WTC11 (cell line): Measurements from ENCODE around the gene ZNF41. TPM values are rescaled to one million over a fixed set of nuclear protein-coding genes. Genes with fewer than 3 reads are reported as not detected.

Experiments used
- ATAC-seq: fragments of 200-7000 bp; cut with Tn5 transposase; 2 replicates; pipeline ENCODE4 v1.10.0; 2021; ENCODE audit warnings: mild to moderate bottlenecking, moderate library complexity
- CTCF ChIA-PET: fragments of 300-600 bp; sonication (Branson Sonifier 250); formaldehyde crosslinking; loops from one replicate; lab custom pipeline; 2021; ENCODE audit warnings: antibody characterized with exemption; lab: Charles Lee
- POLR2A ChIA-PET: fragments of 350-600 bp; sonication (Branson Sonifier 250); formaldehyde crosslinking; loops from one replicate; lab custom pipeline; 2021; ENCODE audit warnings: antibody characterized with exemption; lab: Charles Lee
- DNase-seq: peaks from one replicate; pipeline ENCODE4 v3.0.0; 2021; ENCODE audit warnings: low spot score
- H3K27ac Mint-ChIP-seq: 2 replicates; pipeline ENCODE4 v1.8.0; 2021; ENCODE audit warnings: mixed read lengths
- H3K27me3 Mint-ChIP-seq: 2 replicates; pipeline ENCODE4 v1.8.0; 2021; ENCODE audit warnings: low read depth, mild to moderate bottlenecking, moderate library complexity, mixed read lengths
- H3K36me3 Mint-ChIP-seq: 2 replicates; pipeline ENCODE4 v1.8.0; 2021; ENCODE audit warnings: mixed read lengths
- H3K4me1 Mint-ChIP-seq: 2 replicates; pipeline ENCODE4 v1.8.0; 2022; ENCODE audit warnings: mixed read lengths
- H3K4me3 Mint-ChIP-seq: 2 replicates; pipeline ENCODE4 v1.8.0; 2021; ENCODE audit warnings: mild to moderate bottlenecking, moderate library complexity, mixed read lengths
- H3K9me3 Mint-ChIP-seq: 2 replicates; pipeline ENCODE4 v1.8.0; 2021; ENCODE audit warnings: mixed read lengths
- AR ChIP-seq: fragments of 250-450 bp; sonication (Bioruptor Pico); IDR thresholded peaks from 2 replicates; pipeline ENCODE4 v1.9.0; 2021; ENCODE audit warnings: mild to moderate bottlenecking
- ATF3 ChIP-seq: sonication (generic); formaldehyde crosslinking; conservative IDR thresholded peaks from 2 replicates; pipeline ENCODE4 v1.8.1; 2022; ENCODE audit warnings: mild to moderate bottlenecking, missing genetic modification reagents
- CREM ChIP-seq: sonication (generic); formaldehyde crosslinking; IDR thresholded peaks from 2 replicates; pipeline ENCODE4 v1.8.1; 2022; ENCODE audit warnings: mild to moderate bottlenecking, missing genetic modification reagents, moderate library complexity
- ELF4 ChIP-seq: sonication (generic); formaldehyde crosslinking; IDR thresholded peaks from 2 replicates; pipeline ENCODE4 v1.8.1; 2022; ENCODE audit warnings: low read depth, mild to moderate bottlenecking, moderate library complexity, missing genetic modification reagents
- GABPB1 ChIP-seq: sonication (generic); formaldehyde crosslinking; IDR thresholded peaks from 2 replicates; pipeline ENCODE4 v1.8.1; 2023; ENCODE audit warnings: mild to moderate bottlenecking, missing genetic modification reagents
- HMGA2 ChIP-seq: fragments of 250-450 bp; sonication (Bioruptor Pico); IDR thresholded peaks from 2 replicates; pipeline ENCODE4 v1.4.0; 2021; ENCODE audit warnings: mild to moderate bottlenecking, moderate library complexity
- MXD4 ChIP-seq: fragments of 250-450 bp; sonication (Bioruptor Pico); IDR thresholded peaks from 2 replicates; pipeline ENCODE4 v1.8.0; 2021; ENCODE audit warnings: mild to moderate bottlenecking, moderate library complexity, borderline replicate concordance
- MYBL2 ChIP-seq: sonication (generic); formaldehyde crosslinking; IDR thresholded peaks from 2 replicates; pipeline ENCODE4 v1.8.1; 2023; ENCODE audit warnings: mild to moderate bottlenecking, moderate library complexity, missing genetic modification reagents
- NFE2L1 ChIP-seq: sonication (generic); formaldehyde crosslinking; IDR thresholded peaks from 2 replicates; pipeline ENCODE4 v1.8.1; 2023; ENCODE audit warnings: missing genetic modification reagents
- OVOL2 ChIP-seq: fragments of 250-450 bp; sonication (Bioruptor Pico); IDR thresholded peaks from 2 replicates; pipeline ENCODE4 v1.9.0; 2021; ENCODE audit warnings: mild to moderate bottlenecking, borderline replicate concordance
- RELA ChIP-seq: sonication (generic); formaldehyde crosslinking; IDR thresholded peaks from 2 replicates; pipeline ENCODE4 v1.8.1; 2022; ENCODE audit warnings: missing genetic modification reagents, mild to moderate bottlenecking, borderline replicate concordance
- ZNF138 ChIP-seq: sonication (generic); formaldehyde crosslinking; conservative IDR thresholded peaks from 2 replicates; pipeline ENCODE4 v1.8.1; 2022; ENCODE audit warnings: mild to moderate bottlenecking, moderate library complexity, missing genetic modification reagents
- ZNF219 ChIP-seq: sonication (generic); formaldehyde crosslinking; IDR thresholded peaks from 2 replicates; pipeline ENCODE4 v1.8.0; 2023; ENCODE audit warnings: missing genetic modification reagents, mild to moderate bottlenecking, borderline replicate concordance
- ZNF232 ChIP-seq: sonication (generic); formaldehyde crosslinking; IDR thresholded peaks from 2 replicates; pipeline ENCODE4 v1.8.0; 2022; ENCODE audit warnings: mild to moderate bottlenecking, missing genetic modification reagents
- ZNF317 ChIP-seq: sonication (generic); formaldehyde crosslinking; IDR thresholded peaks from 2 replicates; pipeline ENCODE4 v1.8.1; 2023; ENCODE audit warnings: low read depth, mild to moderate bottlenecking, moderate library complexity, missing genetic modification reagents, borderline replicate concordance
- total RNA-seq: library from RNA; stranded (reverse); gene quantifications from 3 replicates; pipeline ENCODE4 v1.2.3, GENCODE V29; 2021
- TF ChIP-seq, protein P1 (sequence below): sonication (generic); formaldehyde crosslinking; IDR thresholded peaks from 2 replicates; pipeline ENCODE4 v1.8.0; 2022; ENCODE audit warnings: mild to moderate bottlenecking, missing genetic modification reagents
- TF ChIP-seq, protein P2 (sequence below): sonication (generic); formaldehyde crosslinking; IDR thresholded peaks from 2 replicates; pipeline ENCODE4 v1.8.1; 2023; ENCODE audit warnings: mild to moderate bottlenecking, missing genetic modification reagents, borderline replicate concordance
- TF ChIP-seq, protein P3 (sequence below): fragments of 250-450 bp; sonication (Bioruptor Pico); IDR thresholded peaks from 2 replicates; pipeline ENCODE4 v1.9.0; 2021; ENCODE audit warnings: mild to moderate bottlenecking, borderline replicate concordance
- TF ChIP-seq, protein P4 (sequence below): sonication (generic); formaldehyde crosslinking; IDR thresholded peaks from 2 replicates; pipeline ENCODE4 v1.8.1; 2023; ENCODE audit warnings: mild to moderate bottlenecking, missing genetic modification reagents
- TF ChIP-seq, protein P5 (sequence below): sonication (generic); formaldehyde crosslinking; IDR thresholded peaks from 2 replicates; pipeline ENCODE4 v1.8.0; 2022; ENCODE audit warnings: mild to moderate bottlenecking, missing genetic modification reagents

ZNF41 gene
- total RNA-seq, 1 experiment from 2014 or later = 4.9 TPM

GRCh38 chrX:47500554-47500953, 17.5 kb upstream of the ZNF41 start:
- DNase-seq = no peak
- no peak for TF ChIP-seq NFE2L1 (CRISPR knock-in tag)
- no peak for TF ChIP-seq HMGA2 (CRISPR knock-in tag)
- no peak for TF ChIP-seq MYBL2 (CRISPR knock-in tag)
- TF ChIP-seq GABPB1 = no peak
- no peak for TF ChIP-seq OVOL2
- TF ChIP-seq, protein P1, sequence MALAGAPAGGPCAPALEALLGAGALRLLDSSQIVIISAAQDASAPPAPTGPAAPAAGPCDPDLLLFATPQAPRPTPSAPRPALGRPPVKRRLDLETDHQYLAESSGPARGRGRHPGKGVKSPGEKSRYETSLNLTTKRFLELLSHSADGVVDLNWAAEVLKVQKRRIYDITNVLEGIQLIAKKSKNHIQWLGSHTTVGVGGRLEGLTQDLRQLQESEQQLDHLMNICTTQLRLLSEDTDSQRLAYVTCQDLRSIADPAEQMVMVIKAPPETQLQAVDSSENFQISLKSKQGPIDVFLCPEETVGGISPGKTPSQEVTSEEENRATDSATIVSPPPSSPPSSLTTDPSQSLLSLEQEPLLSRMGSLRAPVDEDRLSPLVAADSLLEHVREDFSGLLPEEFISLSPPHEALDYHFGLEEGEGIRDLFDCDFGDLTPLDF (CRISPR knock-in tag) = no peak
- TF ChIP-seq, protein P2, sequence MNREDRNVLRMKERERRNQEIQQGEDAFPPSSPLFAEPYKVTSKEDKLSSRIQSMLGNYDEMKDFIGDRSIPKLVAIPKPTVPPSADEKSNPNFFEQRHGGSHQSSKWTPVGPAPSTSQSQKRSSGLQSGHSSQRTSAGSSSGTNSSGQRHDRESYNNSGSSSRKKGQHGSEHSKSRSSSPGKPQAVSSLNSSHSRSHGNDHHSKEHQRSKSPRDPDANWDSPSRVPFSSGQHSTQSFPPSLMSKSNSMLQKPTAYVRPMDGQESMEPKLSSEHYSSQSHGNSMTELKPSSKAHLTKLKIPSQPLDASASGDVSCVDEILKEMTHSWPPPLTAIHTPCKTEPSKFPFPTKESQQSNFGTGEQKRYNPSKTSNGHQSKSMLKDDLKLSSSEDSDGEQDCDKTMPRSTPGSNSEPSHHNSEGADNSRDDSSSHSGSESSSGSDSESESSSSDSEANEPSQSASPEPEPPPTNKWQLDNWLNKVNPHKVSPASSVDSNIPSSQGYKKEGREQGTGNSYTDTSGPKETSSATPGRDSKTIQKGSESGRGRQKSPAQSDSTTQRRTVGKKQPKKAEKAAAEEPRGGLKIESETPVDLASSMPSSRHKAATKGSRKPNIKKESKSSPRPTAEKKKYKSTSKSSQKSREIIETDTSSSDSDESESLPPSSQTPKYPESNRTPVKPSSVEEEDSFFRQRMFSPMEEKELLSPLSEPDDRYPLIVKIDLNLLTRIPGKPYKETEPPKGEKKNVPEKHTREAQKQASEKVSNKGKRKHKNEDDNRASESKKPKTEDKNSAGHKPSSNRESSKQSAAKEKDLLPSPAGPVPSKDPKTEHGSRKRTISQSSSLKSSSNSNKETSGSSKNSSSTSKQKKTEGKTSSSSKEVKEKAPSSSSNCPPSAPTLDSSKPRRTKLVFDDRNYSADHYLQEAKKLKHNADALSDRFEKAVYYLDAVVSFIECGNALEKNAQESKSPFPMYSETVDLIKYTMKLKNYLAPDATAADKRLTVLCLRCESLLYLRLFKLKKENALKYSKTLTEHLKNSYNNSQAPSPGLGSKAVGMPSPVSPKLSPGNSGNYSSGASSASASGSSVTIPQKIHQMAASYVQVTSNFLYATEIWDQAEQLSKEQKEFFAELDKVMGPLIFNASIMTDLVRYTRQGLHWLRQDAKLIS (CRISPR knock-in tag) = no peak
- TF ChIP-seq, protein P3, sequence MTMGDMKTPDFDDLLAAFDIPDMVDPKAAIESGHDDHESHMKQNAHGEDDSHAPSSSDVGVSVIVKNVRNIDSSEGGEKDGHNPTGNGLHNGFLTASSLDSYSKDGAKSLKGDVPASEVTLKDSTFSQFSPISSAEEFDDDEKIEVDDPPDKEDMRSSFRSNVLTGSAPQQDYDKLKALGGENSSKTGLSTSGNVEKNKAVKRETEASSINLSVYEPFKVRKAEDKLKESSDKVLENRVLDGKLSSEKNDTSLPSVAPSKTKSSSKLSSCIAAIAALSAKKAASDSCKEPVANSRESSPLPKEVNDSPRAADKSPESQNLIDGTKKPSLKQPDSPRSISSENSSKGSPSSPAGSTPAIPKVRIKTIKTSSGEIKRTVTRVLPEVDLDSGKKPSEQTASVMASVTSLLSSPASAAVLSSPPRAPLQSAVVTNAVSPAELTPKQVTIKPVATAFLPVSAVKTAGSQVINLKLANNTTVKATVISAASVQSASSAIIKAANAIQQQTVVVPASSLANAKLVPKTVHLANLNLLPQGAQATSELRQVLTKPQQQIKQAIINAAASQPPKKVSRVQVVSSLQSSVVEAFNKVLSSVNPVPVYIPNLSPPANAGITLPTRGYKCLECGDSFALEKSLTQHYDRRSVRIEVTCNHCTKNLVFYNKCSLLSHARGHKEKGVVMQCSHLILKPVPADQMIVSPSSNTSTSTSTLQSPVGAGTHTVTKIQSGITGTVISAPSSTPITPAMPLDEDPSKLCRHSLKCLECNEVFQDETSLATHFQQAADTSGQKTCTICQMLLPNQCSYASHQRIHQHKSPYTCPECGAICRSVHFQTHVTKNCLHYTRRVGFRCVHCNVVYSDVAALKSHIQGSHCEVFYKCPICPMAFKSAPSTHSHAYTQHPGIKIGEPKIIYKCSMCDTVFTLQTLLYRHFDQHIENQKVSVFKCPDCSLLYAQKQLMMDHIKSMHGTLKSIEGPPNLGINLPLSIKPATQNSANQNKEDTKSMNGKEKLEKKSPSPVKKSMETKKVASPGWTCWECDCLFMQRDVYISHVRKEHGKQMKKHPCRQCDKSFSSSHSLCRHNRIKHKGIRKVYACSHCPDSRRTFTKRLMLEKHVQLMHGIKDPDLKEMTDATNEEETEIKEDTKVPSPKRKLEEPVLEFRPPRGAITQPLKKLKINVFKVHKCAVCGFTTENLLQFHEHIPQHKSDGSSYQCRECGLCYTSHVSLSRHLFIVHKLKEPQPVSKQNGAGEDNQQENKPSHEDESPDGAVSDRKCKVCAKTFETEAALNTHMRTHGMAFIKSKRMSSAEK = no peak
- TF ChIP-seq ZNF232 = no peak
- TF ChIP-seq ELF4 (CRISPR knock-in tag) = no peak
- no peak for TF ChIP-seq ZNF219 (CRISPR knock-in tag)
- TF ChIP-seq, protein P4, sequence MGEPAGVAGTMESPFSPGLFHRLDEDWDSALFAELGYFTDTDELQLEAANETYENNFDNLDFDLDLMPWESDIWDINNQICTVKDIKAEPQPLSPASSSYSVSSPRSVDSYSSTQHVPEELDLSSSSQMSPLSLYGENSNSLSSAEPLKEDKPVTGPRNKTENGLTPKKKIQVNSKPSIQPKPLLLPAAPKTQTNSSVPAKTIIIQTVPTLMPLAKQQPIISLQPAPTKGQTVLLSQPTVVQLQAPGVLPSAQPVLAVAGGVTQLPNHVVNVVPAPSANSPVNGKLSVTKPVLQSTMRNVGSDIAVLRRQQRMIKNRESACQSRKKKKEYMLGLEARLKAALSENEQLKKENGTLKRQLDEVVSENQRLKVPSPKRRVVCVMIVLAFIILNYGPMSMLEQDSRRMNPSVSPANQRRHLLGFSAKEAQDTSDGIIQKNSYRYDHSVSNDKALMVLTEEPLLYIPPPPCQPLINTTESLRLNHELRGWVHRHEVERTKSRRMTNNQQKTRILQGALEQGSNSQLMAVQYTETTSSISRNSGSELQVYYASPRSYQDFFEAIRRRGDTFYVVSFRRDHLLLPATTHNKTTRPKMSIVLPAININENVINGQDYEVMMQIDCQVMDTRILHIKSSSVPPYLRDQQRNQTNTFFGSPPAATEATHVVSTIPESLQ (CRISPR knock-in tag) = no peak
- TF ChIP-seq, all 79 proteins: peak for 0
- H3K9me3 Mint-ChIP-seq = no peaks in the 10 kb centered on the region
- no peak for ATAC-seq
- no peaks in the 10 kb centered on the region for H3K36me3 Mint-ChIP-seq
- ChIA-PET POLR2A (interaction anchor here (0.5 kb wide), 1 partner anchor 13 kb away, joined by 4 read pairs; no protein-coding TSS in a partner anchor), CTCF (interaction anchor here (1.0 to 3.6 kb wide), 3 partner anchors 22 to 144 kb away, joined by 4 to 43 read pairs (median 6); no protein-coding TSS in a partner anchor)
- H3K27me3 Mint-ChIP-seq = no peaks in the 10 kb centered on the region
- peaks cover 35% of the 10 kb centered on the region for H3K4me1 Mint-ChIP-seq
- H3K27ac Mint-ChIP-seq = no peak overlapping the region
- H3K4me3 Mint-ChIP-seq = no peak overlapping the region

GRCh38 chrX:47499293-47499692, 16.3 kb upstream of the ZNF41 start:
- H3K27me3 Mint-ChIP-seq = no peaks in the 10 kb centered on the region
- peaks cover 3% of the 10 kb centered on the region; the same call in 1 of the 2 replicates for H3K36me3 Mint-ChIP-seq
- DNase-seq (no peak), ATAC-seq (no peak)
- CTCF ChIA-PET = interaction anchor here (0.8 to 3.6 kb wide), 2 partner anchors 24 to 27 kb away, joined by 5 to 43 read pairs; no protein-coding TSS in a partner anchor
- H3K9me3 Mint-ChIP-seq = peaks cover 6% of the 10 kb centered on the region
- no peak overlapping the region for H3K27ac Mint-ChIP-seq
- peaks cover 35% of the 10 kb centered on the region for H3K4me1 Mint-ChIP-seq
- no peak overlapping the region for H3K4me3 Mint-ChIP-seq
- POLR2A ChIA-PET = no interaction called here
- TF ChIP-seq ATF3 (CRISPR knock-in tag) = no peak
- TF ChIP-seq ZNF317 (CRISPR knock-in tag) = no peak
- no peak for TF ChIP-seq AR (CRISPR knock-in tag)
- TF ChIP-seq ZNF138 = no peak
- no peak for TF ChIP-seq MXD4 (CRISPR knock-in tag)
- TF ChIP-seq, protein P5, sequence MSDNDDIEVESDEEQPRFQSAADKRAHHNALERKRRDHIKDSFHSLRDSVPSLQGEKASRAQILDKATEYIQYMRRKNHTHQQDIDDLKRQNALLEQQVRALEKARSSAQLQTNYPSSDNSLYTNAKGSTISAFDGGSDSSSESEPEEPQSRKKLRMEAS (CRISPR knock-in tag) = no peak
- TF ChIP-seq RELA (CRISPR knock-in tag) = no peak
- TF ChIP-seq CREM (CRISPR knock-in tag) = no peak
